OCI-M1 (cell line): Measurements from ENCODE around the gene FARP1.
"Not testable (repeated sequence)": the region's sequence is repeated elsewhere in the genome, so short reads cannot be mapped to it uniquely, and the experiment has no call there.

Experiments used
- DNase-seq: peaks from one replicate; lab custom pipeline; 2025; lab: John Stamatoyannopoulos, UW

Gene FARP1

DNA sequence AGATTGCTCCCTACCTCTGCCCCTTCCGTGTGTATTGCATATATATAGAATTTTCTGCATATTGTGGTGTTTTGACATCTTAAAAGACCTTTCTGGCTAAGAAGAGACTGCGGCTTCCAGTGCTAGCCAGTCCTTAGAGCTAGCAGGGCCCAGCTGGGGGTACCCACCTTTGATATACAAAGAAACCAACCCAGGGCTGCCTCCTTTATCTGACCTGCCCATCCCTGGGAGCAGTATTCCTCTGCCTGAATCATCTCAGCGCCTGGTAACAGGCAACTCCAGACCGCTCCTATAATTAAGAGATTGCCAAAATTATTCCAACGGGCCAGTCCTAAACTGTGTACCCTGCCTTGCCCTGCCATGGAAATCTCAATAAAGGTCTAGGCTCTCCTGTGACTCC is 220.4 kb downstream of the FARP1 start:
- no peak for DNase-seq

- no peak for DNase-seq
These were observed 221.3 kb downstream of the FARP1 start for GRCh38 chr13:98364179-98364578.

DNA sequence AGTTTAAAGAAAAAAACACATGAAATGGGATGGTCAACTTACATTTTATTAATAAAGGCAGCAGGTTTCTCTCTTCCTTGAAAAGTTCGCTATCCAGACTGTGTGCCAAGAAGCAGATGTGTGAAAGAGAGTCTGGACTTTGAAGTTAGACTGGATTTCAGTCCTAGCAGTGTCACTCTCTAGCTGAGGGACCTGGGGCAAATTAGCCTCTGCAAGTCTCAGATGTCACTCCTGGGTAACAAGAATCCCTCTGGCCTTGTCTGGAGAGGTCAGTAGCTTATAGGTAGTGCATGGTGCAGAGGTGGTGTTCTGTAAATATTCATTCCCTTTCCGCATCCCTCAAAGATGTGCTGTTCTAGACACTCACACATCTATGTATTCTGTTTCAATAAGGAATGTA is 221.8 kb downstream of the FARP1 start:
- no peak for DNase-seq

GRCh38 chr13:98365302-98365701 is 222.4 kb downstream of the FARP1 start:
- DNase-seq: no peak

GRCh38 chr13:98366010-98366409 is 223.1 kb downstream of the FARP1 start:
- DNase-seq: no peak

DNA sequence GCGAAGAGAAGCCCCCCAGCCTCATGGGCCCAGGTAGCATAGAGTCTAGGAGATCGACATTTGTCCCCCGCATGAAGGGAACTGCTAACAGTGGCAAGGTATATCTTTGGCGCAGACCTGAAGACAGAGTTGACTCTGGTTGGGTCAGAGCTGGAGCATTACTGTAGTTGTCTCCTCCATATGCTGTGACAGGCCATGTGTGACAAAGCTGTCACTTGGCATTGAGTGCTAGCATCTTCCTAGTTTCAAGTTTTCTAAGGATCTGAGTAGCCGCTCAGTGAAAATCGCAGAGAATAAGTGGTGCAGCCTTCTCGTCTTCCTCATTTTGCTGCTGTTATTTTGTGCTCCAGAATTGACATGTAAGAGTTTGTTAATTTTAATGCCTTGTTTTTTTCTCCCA is 223.5 kb downstream of the FARP1 start:
- no peak for DNase-seq

- no peak for DNase-seq
These were observed 224.1 kb downstream of the FARP1 start for GRCh38 chr13:98366959-98367358.

- no peak for DNase-seq
These were observed 225.1 kb downstream of the FARP1 start for GRCh38 chr13:98368019-98368418.

DNA sequence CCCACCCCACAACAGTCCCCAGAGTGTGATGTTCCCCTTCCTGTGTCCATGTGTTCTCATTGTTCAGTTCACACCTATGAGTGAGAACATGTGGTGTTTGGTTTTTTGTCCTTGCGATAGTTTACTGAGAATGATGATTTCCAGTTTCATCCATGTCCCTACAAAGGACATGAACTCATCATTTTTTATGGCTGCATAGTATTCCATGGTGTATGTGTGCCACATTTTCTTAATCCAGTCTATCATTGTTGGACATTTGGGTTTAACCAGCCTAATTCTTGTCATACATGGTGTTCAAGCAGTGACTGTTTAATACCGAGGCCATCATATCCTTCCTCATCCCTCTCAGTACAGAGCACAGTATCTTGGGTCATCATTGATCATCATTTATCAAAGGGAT is 226.6 kb downstream of the FARP1 start:
- not testable (repeated sequence) for DNase-seq

GRCh38 chr13:98370261-98370660 is 227.4 kb downstream of the FARP1 start:
- no peak for DNase-seq

GRCh38 chr13:98370806-98371515 is 228.1 kb downstream of the FARP1 start:
- no peak for DNase-seq

GRCh38 chr13:98371516-98372023 is 228.7 kb downstream of the FARP1 start:
- DNase-seq: no peak

DNA sequence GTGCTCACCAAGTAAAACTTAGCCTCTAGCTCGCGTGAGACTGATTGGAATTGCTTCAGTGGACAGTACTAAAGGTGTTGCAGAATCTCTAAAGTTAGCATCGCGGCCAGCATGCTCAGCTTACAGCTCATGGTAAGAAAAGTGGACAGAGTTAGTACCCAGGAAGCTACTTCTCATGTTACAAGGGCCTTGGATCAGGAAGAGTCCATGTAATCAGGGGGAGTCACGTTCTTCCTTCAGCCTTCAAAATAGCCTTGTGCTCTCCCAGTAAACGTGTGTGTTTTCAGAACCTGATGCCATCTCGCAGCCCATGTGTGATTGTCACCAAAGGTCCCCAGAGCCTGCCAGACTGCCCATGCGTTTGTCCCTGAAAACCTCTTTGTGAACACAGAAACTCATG is 230.0 kb downstream of the FARP1 start:
- DNase-seq: no peak

GRCh38 chr13:98374750-98375149 is 231.9 kb downstream of the FARP1 start:
- no peak for DNase-seq

- no peak for DNase-seq
These were observed 234.9 kb downstream of the FARP1 start for GRCh38 chr13:98377635-98378378.

DNA sequence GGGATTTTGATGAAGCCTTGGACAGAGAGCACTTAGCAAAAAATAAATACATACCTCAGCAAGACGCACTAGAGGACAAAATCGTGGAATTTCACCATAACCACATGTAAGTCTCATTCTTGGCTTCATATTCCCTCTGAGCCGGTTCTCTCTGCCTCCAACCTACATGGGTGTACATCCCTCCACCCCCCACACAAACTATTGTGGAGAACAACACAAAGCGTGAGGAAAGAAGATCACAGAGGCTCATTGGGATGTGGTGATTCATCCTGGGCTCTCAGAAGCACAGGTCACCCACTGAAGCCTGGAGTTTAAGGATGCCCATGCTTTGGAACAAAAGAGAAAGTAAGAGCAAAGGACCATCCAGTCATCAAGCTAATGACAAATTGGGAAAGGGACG is 241.8 kb downstream of the FARP1 start:
- no peak for DNase-seq

- no peak for DNase-seq
These were observed 242.7 kb downstream of the FARP1 start for GRCh38 chr13:98385606-98386005.

DNA sequence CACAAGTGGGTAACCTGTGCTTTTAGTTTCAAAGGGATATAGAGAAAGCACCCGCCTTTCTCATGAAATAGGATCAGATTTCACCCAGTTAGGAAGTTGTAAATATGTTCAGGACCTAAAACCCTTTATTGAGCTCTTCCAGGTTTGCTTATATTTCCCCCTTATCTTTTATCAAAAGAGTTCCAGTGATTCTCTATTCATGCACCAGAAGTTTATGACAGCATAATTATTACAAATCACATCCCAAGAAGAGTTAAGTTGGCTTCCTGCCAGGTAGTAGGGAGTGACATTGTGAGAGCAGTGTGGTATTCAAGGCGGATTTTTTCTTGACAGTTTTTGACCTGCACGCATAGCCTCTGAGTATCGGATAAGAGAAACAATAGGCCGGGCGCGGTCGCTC is 243.7 kb downstream of the FARP1 start:
- no peak for DNase-seq

- DNase-seq: no peak
These were observed 246.4 kb downstream of the FARP1 start for GRCh38 chr13:98389319-98389718.

DNA sequence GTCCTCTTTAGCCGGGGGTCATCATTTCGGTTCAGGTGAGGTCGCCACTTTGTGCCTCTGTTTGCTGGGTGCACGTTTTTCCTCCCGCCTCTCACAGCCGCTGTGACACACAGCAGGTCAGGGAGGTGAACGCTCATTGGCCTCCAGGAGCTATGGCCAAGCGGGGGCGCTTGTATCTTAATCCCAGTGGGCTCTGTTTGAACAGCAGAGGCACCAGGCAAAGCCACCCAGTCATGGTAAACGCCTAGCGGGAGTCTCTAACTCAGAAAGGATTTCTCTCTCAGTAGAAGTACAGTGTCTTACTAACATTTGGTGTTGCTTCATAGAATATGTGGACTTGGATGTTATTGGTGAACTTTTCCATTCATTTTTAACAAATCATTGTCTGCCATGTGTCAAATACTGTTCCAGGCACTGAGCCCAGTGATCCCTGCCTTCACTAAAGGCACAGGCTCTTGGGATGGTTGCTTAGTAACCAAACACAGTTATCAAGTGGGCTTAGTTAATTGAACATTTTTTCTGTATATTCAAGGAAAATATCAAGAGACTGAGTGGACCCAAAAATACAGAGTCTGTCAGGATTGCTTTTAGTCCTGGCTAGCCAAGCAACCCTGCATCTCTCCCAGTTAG is 247.3 kb downstream of the FARP1 start:
- DNase-seq: no peak

DNA sequence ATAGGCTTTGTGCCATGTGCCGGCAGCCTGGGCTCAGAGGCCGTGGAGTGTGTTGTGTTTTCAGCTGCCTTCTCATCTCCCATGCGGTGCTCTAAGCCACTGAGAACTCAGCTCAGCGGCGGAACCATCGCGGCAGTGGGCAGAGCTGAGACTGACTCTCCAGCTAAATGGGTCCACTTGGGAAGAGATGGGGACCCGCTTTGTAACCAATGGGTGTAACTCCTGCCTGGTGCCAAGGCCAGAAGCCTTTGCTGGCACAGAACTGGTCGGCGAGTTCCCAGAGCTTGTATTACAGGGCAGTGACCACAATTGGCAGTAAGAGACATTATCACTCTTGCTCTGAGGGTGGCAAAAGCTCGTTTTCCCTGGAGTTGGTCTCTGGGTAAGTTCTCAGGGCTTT is 251.0 kb downstream of the FARP1 start:
- DNase-seq: no peak

DNA sequence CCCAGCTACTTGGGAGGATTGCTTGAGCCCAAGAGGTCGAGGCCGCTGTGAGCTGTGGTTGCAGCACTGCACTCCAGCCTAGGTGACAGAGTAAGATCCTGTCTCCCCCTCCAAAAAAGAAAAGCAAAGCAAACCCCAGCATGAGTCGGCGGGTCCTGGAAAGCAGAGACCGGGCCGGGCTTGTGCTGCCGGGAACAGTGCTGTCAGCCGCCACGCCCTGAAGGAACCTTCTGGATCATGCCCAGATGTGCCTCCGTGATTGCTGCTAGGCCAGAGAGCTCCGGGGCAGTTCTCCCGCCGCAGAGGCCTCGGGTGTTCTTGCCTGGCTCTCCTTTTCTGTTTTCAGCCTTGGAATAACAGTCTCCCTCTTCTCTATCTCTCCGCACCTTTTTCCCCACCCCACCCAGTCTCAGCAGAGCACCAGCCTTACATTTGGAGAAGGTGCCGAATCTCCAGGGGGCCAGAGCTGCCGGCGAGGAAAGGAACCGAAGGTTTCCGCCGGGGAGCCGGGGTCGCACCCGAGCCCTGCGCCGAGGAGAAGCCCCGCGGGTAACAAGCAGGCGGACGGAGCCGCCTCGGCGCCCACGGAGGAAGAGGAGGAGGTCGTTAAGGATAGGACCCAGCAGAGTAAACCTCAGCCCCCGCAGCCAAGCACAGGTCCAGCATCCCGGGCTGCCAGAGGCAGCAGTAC is 252.1 kb downstream of the FARP1 start:
- DNase-seq: no peak
